Measurements from ENCODE around the gene GLB1L3.

DNA sequence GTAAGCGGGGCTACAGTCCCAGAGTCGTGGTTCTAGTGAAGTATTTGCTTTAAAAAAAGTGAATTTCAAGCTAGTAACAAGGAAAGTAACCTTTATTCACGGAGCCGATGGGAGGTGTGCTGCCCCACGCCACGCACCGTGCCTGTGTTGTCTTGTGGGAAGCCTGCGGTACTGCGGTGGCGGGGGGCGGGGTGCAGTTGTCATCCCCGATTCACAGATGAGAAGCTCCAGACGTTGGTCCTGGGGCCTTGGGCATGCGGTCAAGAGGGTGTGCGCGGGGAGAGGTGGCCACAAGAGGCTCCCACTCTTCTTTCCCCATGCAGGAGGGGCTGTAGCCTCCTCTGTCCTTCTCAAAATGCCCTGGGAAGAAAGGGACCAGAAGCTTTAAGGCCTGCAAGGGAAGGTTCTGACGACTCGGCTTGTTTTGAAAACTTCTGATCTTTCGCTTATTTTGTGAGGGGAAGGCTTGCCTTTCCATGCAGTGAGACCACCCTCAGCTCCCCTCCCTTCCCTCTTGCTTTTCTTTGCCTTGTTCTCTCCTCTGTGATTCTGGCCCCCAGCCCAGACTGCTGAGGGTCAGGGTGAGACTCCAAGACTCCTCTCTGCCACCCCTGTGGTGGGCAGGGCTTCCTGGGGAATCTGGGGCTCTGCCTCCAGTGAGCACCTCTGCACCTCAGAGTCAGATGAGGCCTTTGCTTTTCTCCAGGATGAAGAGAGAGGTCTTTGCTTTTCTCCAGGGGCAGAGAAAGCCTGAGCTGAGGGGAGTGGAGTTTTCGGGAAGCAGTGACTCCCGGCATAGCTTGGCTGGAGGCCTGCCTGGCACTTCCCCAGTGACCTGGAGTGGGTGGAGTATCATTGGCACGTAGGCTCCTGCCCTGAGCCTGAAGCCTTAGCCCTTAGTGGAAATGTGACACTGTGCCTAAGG, 6.2 kb downstream of the GLB1L3 start:
- TF ChIP-seq POLR2A (IDR thresholded peaks at IDR 0.05; ENCODE audit: low read depth, low read length) (no peak), EZH2 (IDR thresholded peaks at IDR 0.05; ENCODE audit: borderline replicate concordance, low read depth, low read length, severe bottlenecking) (no peak), FOS (IDR thresholded peaks at IDR 0.05; ENCODE audit: borderline replicate concordance, insufficient read depth, low read length) (no peak), MYC (IDR thresholded peaks at IDR 0.05; ENCODE audit: low read depth, low read length) (no peak), POLR2AphosphoS5 (IDR thresholded peaks at IDR 0.05; ENCODE audit: insufficient read depth, low read depth, low read length) (no peak)
- TF ChIP-seq, protein P1, sequence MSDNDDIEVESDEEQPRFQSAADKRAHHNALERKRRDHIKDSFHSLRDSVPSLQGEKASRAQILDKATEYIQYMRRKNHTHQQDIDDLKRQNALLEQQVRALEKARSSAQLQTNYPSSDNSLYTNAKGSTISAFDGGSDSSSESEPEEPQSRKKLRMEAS (IDR thresholded peaks at IDR 0.05; ENCODE audit: insufficient read depth, insufficient read length): no peak
- TF ChIP-seq, protein P2, sequence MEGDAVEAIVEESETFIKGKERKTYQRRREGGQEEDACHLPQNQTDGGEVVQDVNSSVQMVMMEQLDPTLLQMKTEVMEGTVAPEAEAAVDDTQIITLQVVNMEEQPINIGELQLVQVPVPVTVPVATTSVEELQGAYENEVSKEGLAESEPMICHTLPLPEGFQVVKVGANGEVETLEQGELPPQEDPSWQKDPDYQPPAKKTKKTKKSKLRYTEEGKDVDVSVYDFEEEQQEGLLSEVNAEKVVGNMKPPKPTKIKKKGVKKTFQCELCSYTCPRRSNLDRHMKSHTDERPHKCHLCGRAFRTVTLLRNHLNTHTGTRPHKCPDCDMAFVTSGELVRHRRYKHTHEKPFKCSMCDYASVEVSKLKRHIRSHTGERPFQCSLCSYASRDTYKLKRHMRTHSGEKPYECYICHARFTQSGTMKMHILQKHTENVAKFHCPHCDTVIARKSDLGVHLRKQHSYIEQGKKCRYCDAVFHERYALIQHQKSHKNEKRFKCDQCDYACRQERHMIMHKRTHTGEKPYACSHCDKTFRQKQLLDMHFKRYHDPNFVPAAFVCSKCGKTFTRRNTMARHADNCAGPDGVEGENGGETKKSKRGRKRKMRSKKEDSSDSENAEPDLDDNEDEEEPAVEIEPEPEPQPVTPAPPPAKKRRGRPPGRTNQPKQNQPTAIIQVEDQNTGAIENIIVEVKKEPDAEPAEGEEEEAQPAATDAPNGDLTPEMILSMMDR (IDR thresholded peaks at IDR 0.05; ENCODE audit: extremely low read depth in 1 of 2, insufficient read depth in 1 of 2, low read depth in 1 of 2, low read length in 2 of 2): no peak
